Stimulated activated CD8-positive, alpha-beta memory T cell treated with anti-CD3 and anti-CD28 coated beads, Interleukin-7, amount 100 ng/mL, for 24 hours (primary cell): Measurements from ENCODE around the gene PLAAT1.

Source experiments
- DNase-seq: peaks from one replicate; pipeline ENCODE4 v3.0.0-alpha.2; 2020; ENCODE audit warnings: low read depth

The PLAAT1 gene

GRCh38 chr3:193240850-193241706 lies at the start of gene PLAAT1:
Gene PLAAT1, plus strand, starts transcription at chr3:193241222. Its CDS starts 14,429 bp downstream, at chr3:193255651.
- no peak for DNase-seq

- DNase-seq = no peak
Observed at GRCh38 chr3:193194371-193194770, 46.7 kb upstream of the PLAAT1 start.

- DNase-seq = no peak
Observed at GRCh38 chr3:193196746-193197145, 44.3 kb upstream of the PLAAT1 start.

GRCh38 chr3:193207290-193208273 lies 33.4 kb upstream of the PLAAT1 start:
- DNase-seq = no peak

- DNase-seq = no peak
Observed at GRCh38 chr3:193210618-193211017, 30.4 kb upstream of the PLAAT1 start.

- no peak for DNase-seq
Observed at GRCh38 chr3:193211173-193211572, 29.8 kb upstream of the PLAAT1 start.

- DNase-seq = no peak
Observed at GRCh38 chr3:193211984-193212383, 29.0 kb upstream of the PLAAT1 start.

GRCh38 chr3:193212844-193213243 lies 28.2 kb upstream of the PLAAT1 start:
- no peak for DNase-seq

- DNase-seq = no peak
Observed at GRCh38 chr3:193214445-193214844, 26.6 kb upstream of the PLAAT1 start.

- DNase-seq = no peak
Observed at GRCh38 chr3:193225302-193226125, 15.5 kb upstream of the PLAAT1 start.

- DNase-seq = no peak
Observed at GRCh38 chr3:193228206-193228605, 12.8 kb upstream of the PLAAT1 start.

- no peak for DNase-seq
Observed at GRCh38 chr3:193229851-193230420, 11.1 kb upstream of the PLAAT1 start.

GRCh38 chr3:193230610-193231009 lies 10.4 kb upstream of the PLAAT1 start:
- no peak for DNase-seq

- DNase-seq = no peak
Observed at GRCh38 chr3:193231201-193231600, 9.8 kb upstream of the PLAAT1 start.

- no peak for DNase-seq
Observed at GRCh38 chr3:193236599-193236998, 4.4 kb upstream of the PLAAT1 start.

GRCh38 chr3:193237030-193237429 lies 4.0 kb upstream of the PLAAT1 start:
- no peak for DNase-seq

GRCh38 chr3:193240436-193240849 lies 579 bp upstream of the PLAAT1 start:
- DNase-seq = no peak

GRCh38 chr3:193241716-193242115 lies 694 bp downstream of the PLAAT1 start:
- DNase-seq = no peak

GRCh38 chr3:193243571-193243970 lies 2.5 kb downstream of the PLAAT1 start:
- DNase-seq = no peak

- no peak for DNase-seq
Observed at GRCh38 chr3:193248848-193249468, 7.9 kb downstream of the PLAAT1 start.

GRCh38 chr3:193250492-193250891 lies 9.5 kb downstream of the PLAAT1 start:
- DNase-seq = no peak
